ENCODE results near the gene ITCH.
A peak's percentile ranks its signal among the peaks of the same experiment; 100 is the strongest.
"Not testable (repeated sequence)": the region's sequence is repeated elsewhere in the genome, so short reads cannot be mapped to it uniquely, and the experiment has no call there.

Gene ITCH

DNA sequence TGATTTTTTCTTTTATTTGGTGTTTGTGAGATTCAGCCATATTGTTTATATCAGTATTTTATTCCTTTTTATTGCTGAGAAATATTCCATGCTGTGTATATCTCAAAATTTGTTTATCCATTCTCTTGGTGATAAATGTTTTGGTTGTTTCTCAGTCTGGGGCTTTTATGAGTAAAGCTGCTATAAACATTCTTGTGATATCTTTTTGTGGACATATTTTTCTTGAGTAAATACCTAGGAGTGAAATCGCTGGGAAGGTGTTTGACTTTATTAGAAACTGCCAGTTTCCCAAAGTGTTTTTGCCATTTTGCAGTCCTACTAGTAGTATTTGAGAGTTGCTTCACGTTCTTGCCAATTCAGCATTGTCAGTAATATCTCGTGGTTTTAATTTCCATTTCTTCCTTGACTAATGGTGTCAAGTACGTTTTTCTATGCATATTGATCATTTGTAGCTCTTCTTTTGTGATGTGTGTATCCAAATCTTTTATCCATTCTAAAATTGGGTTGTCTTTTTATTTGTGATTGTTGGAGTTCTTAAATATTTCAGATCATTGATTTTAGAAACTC lies 122.1 kb downstream of the ITCH start:
- H3K27ac ChIP-seq, result 0 out of 2 replicates have a peak overlapping the region, but pooled peaks have one; percentile 7
- H3K4me3 ChIP-seq, result no peak overlapping the region
- no peak for TF ChIP-seq FOXP2 (optimal IDR thresholded peaks at IDR 0.05; ENCODE audit: control extremely low read depth, extremely low read length, insufficient read depth)
- peaks cover 83% of the 10 kb centered on the region for H3K36me3 ChIP-seq (ENCODE audit: insufficient read depth, low read length)
- no peak for DNase-seq (ENCODE audit: low read depth, low spot score)
- no peak overlapping the region for H3K9ac ChIP-seq (ENCODE audit: insufficient read length)
- H3K9me3 ChIP-seq (ENCODE audit: low read depth, low read length), result no peaks in the 10 kb centered on the region; the same call in 1 of the 2 replicates

DNA sequence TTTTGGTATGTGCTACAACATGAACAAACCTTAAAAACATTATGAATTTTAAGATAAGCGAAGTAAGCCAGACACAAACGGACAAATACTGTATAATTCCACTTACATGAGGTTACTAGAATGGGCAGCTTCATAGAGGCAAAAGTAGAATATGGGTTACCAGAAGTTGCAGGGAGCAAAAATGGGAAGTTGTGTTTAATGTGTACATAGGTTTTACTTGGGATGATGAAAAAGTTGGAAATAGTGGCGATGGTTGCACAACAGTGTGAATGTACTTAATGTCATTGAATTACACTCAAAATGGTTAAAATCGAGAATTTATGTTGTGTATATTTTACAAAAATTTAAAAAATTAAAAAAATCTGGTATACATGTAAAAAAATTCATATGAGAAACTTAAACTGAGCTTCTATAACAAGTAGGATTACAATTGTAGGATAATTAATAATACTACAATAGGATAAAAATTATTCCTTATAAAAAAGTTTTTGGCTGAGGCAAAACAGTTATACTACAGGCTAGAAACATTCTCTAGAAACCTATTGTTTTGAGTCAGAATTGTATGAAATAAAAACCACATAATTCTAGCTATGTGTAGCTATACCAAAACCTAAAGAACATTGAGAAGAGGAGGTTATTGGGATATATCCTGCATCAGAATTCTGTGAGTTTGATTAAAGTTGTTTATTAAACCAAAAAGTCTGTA lies 128.3 kb downstream of the ITCH start:
- DNase-seq (ENCODE audit: low read depth, low spot score), result no peak
- Histone ChIP-seq H3K27ac (no peak overlapping the region), H3K36me3 (ENCODE audit: insufficient read depth, low read length) (peaks cover 84% of the 10 kb centered on the region), H3K9ac (ENCODE audit: insufficient read length) (no peak overlapping the region), H3K9me3 (ENCODE audit: low read depth, low read length) (0 out of 2 replicates have a peak, but pooled peaks cover 2% of the 10 kb centered on the region), H3K4me3 (no peak overlapping the region)
- TF ChIP-seq FOXP2 (optimal IDR thresholded peaks at IDR 0.05; ENCODE audit: control extremely low read depth, extremely low read length, insufficient read depth), result no peak
- TF ChIP-seq POLR2AphosphoS5 (IDR thresholded peaks at IDR 0.05; ENCODE audit: borderline replicate concordance, low read depth, low read length), result no peak
- TF ChIP-seq EZH2 (IDR thresholded peaks at IDR 0.05), result no peak

DNA sequence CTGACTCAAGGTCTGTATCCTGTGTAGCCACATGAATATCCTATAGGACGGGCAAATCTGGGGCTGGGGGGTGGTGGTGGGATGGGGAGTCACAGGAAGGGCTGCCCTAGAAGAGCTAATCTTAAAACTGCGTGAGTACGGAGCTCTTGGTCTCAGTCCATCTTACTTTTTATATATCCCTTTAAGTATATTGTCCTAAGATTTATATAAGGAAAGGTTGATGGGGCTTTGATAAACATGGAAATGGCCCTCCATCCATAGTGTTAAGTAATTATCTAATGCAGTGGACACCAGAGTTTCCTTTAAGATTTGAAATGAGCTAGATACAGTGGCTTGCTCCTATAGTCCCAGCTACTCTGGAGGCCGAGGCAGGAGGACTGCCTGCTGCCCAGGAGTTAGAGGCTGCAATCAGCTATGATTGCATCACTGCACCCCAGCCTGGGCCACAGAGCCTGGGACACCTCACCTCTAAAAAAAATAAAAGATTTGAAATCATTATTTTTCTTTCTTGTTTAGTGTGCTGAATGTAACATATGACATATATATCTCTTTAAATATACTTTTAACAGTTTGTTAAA lies 128.9 kb downstream of the ITCH start:
- no peak overlapping the region for H3K9ac ChIP-seq (ENCODE audit: insufficient read length)
- TF ChIP-seq FOXP2 (optimal IDR thresholded peaks at IDR 0.05; ENCODE audit: control extremely low read depth, extremely low read length, insufficient read depth) (no peak), EZH2 (IDR thresholded peaks at IDR 0.05) (no peak), POLR2AphosphoS5 (IDR thresholded peaks at IDR 0.05; ENCODE audit: borderline replicate concordance, low read depth, low read length) (no peak)
- no peak overlapping the region for H3K4me3 ChIP-seq
- H3K36me3 ChIP-seq (ENCODE audit: insufficient read depth, low read length), result peaks cover 89% of the 10 kb centered on the region
- H3K27ac ChIP-seq, result no peak overlapping the region
- DNase-seq (ENCODE audit: low read depth, low spot score), result no peak
- 0 out of 2 replicates have a peak, but pooled peaks cover 2% of the 10 kb centered on the region for H3K9me3 ChIP-seq (ENCODE audit: low read depth, low read length)

DNA sequence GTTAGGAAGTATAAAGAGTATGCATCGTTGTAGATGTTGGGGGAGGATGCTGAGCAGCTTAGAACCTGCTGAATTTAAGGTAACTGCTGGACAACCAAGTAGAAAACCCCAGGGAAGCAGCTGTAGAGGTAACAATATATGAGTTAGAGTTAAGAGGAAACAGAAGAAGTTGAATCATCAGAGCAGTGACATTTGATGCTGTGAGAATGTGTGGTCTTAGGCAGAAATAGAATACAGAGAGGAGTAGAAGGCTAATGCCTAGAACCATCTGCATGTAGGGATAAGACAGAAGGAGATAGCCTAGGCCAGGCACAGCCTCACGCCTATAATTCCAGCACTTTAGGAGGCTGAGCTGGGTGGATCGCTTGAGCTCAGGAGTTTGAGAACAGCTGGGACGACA lies 130.6 kb downstream of the ITCH start:
- no peak overlapping the region for H3K9ac ChIP-seq (ENCODE audit: insufficient read length)
- TF ChIP-seq FOXP2 (optimal IDR thresholded peaks at IDR 0.05; ENCODE audit: control extremely low read depth, extremely low read length, insufficient read depth) (no peak), POLR2AphosphoS5 (IDR thresholded peaks at IDR 0.05; ENCODE audit: borderline replicate concordance, low read depth, low read length) (no peak), EZH2 (IDR thresholded peaks at IDR 0.05) (no peak)

DNA sequence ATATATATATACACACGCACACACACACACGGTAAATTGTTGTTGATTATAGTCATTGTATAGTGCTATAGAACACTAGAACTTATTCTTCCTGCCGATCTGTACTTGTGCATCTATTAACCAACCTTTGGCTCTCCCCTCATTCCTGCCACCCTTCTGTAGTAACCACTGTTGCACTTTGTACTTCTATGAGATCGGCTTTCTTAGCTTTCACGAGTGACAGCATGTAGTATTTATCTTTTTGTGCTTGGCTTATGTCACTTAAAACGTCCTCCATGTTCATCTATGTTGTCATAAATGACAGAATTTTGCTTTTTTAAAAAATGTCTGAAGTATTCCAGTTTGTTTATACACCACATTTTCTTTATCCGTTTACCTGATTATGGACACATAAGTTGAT lies 132.2 kb downstream of the ITCH start:
- no peak for DNase-seq (ENCODE audit: low read depth, low spot score)
- Histone ChIP-seq H3K9ac (ENCODE audit: insufficient read length) (no peak overlapping the region), H3K27ac (no peak overlapping the region), H3K4me3 (no peak overlapping the region), H3K36me3 (ENCODE audit: insufficient read depth, low read length) (peaks cover 91% of the 10 kb centered on the region), H3K9me3 (ENCODE audit: low read depth, low read length) (0 out of 2 replicates have a peak, but pooled peaks cover 2% of the 10 kb centered on the region)
- no peak for TF ChIP-seq POLR2AphosphoS5 (IDR thresholded peaks at IDR 0.05; ENCODE audit: borderline replicate concordance, low read depth, low read length)
- no peak for TF ChIP-seq EZH2 (IDR thresholded peaks at IDR 0.05)
- TF ChIP-seq FOXP2 (optimal IDR thresholded peaks at IDR 0.05; ENCODE audit: control extremely low read depth, extremely low read length, insufficient read depth), result no peak

More for the DNA sequence above, 130.6 kb downstream of the ITCH start:
- Histone ChIP-seq H3K9me3 (ENCODE audit: low read depth, low read length) (0 out of 2 replicates have a peak, but pooled peaks cover 2% of the 10 kb centered on the region), H3K36me3 (ENCODE audit: insufficient read depth, low read length) (peaks cover 93% of the 10 kb centered on the region), H3K27ac (no peak overlapping the region), H3K4me3 (no peak overlapping the region)
- no peak for DNase-seq (ENCODE audit: low read depth, low spot score)

DNA sequence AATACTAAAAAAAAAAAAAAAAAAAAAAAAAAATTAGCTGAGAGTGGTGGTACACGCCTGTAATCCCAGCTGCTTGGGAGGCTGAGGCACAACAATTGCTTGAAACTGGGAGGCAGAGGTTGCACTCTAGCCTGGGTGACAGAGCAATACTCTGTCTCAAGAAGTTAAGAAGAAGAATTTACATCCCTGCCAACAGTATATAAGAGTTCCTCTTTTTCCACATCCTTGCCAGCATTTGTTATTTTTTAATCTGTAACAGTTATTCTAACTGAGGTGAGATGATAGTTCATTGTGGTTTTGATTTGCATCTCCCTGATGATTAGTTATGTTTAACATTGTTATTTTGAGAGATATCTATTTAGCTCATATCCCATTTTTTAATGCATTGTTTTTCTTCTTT lies 132.8 kb downstream of the ITCH start:
- Histone ChIP-seq H3K9me3 (ENCODE audit: low read depth, low read length) (peaks cover 6% of the 10 kb centered on the region; the same call in 1 of the 2 replicates), H3K36me3 (ENCODE audit: insufficient read depth, low read length) (peaks cover 91% of the 10 kb centered on the region), H3K9ac (ENCODE audit: insufficient read length) (no peak overlapping the region), H3K4me3 (no peak overlapping the region), H3K27ac (no peak overlapping the region)
- TF ChIP-seq EZH2 (IDR thresholded peaks at IDR 0.05) (no peak), POLR2AphosphoS5 (IDR thresholded peaks at IDR 0.05; ENCODE audit: borderline replicate concordance, low read depth, low read length) (no peak), FOXP2 (optimal IDR thresholded peaks at IDR 0.05; ENCODE audit: control extremely low read depth, extremely low read length, insufficient read depth) (no peak)
- no peak for DNase-seq (ENCODE audit: low read depth, low spot score)

DNA sequence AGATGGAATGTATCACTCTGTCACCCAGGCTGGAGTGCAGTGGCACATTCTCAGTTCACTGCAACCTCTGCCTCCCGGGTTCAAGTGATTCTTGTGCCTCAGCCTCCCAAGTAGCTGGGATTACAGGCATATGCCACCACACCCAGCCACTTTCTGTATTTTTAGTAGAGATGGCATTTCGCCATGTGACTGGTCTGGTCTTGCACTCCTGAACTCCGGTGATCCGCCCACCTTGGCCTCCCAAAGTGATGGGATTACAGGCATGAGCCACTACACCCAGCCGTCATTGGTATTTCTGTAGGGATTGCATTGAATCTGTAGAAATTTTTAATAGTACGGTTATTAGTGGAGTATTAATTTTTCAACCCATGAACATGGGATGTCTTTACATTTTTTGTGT lies 134.5 kb downstream of the ITCH start:
- peaks cover 86% of the 10 kb centered on the region for H3K36me3 ChIP-seq (ENCODE audit: insufficient read depth, low read length)

DNA sequence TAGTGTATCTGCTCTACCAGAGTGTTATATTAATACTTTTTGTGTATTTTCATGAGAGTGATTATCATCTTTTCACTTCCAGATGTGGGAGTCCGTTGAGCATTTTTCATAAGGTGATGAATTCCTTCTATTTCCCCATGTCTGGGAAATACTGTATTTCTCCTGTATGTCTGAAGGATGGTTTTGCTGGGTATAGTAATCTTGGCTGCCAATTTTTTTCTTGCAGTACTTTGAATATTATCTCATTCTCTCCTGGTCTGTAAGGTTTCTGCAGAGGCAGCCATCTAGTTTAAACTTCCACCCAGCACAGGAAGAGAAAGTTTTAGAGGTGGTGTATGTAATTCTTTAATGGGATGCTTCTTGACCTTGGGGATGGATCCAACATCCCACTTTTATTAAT lies 137.8 kb downstream of the ITCH start:
- Histone ChIP-seq H3K4me3 (no peak overlapping the region), H3K27ac (no peak overlapping the region), H3K36me3 (ENCODE audit: insufficient read depth, low read length) (peaks cover 73% of the 10 kb centered on the region), H3K9me3 (ENCODE audit: low read depth, low read length) (peaks cover 6% of the 10 kb centered on the region; the same call in 1 of the 2 replicates), H3K9ac (ENCODE audit: insufficient read length) (no peak overlapping the region)
- DNase-seq (ENCODE audit: low read depth, low spot score), result no peak
- TF ChIP-seq FOXP2 (optimal IDR thresholded peaks at IDR 0.05; ENCODE audit: control extremely low read depth, extremely low read length, insufficient read depth) (no peak), EZH2 (IDR thresholded peaks at IDR 0.05) (no peak), POLR2AphosphoS5 (IDR thresholded peaks at IDR 0.05; ENCODE audit: borderline replicate concordance, low read depth, low read length) (no peak)

More for the DNA sequence above, 134.5 kb downstream of the ITCH start:
- not testable (repeated sequence) for H3K4me3 ChIP-seq; H3K9ac ChIP-seq (ENCODE audit: insufficient read length); DNase-seq (ENCODE audit: low read depth, low spot score); H3K27ac ChIP-seq; H3K9me3 ChIP-seq (ENCODE audit: low read depth, low read length)

Measured in SK-N-MC (cell line).